HUDEP-2 (cell line): ENCODE measurements around the gene SPEM2.
"Not testable (repeated sequence)": the region's sequence is repeated elsewhere in the genome, so short reads cannot be mapped to it uniquely, and the experiment has no call there.

ENCODE experiments used
- DNase-seq, 76 experiments: peaks; one replicate each; lab custom pipeline; 2025; ENCODE audit not compliant: unreplicated experiment in 76 of 76; lab: John Stamatoyannopoulos, UW

The SPEM2 gene

DNA sequence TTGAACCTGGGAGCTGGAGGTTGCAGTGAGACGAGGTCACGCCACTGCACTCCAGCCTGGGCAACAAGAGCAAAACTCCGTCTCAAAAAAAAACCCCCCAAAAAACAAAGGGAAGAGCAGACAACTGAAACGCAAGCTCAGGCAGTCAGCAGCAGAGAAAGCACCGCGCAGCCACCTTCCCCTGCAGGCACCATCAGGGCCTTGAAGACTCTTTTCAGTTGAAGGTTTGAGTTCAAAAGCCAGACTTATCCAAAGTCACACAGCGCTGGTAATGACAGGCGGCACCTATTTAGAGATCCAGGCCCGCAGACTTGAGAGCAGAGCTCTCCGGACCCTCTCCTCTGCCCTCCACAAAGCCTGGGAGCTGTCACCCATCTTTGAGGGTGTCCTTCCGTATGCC is 42.9 kb downstream of the SPEM2 start:
- DNase-seq, result no peak

DNA sequence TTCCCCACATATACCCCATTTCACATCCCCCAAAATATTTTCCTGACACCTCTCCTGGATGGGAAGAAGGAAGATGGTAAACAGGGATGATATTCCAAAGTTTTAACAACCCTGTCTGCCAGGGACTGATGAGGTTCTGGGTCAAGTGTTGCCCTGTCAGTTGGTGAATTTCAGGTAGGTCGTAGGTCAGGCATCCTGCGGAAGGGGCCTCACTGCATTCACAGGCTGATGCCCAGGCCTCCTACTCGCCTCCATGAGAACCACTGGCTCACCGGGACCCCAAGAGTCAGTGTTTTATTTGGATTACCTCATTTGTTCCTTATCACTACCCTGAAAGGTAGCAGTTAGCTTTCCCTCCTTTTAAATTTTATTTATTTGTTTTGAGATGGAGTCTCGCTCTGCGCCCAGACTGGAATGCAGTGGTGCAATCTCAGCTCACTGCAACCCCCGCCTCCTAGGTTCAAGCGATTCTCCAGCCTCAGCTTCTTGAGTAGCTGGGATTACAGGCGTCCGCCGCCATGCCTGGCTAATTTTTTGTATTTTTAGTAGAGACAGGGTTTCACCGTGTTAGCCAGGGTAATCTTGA is 43.5 kb downstream of the SPEM2 start:
- DNase-seq, result no peak

DNA sequence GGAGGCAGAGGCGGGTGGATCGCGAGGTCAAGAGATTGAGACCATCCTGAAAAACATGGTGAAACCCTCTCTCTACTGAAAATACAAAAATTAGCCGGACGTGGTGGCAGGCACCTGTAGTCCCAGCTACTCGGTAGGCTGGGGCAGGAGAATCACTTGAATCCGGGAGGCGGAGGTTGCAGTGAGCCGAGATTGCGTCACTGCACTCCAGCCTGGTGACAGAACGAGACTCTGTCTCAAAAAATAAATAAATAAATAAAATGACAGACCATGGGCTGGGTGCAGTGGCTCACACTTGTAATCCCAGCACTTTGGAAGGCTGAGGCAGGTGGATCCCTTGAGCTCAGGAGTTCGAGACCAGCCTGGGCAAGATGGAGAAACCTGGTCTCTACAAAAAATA is 44.4 kb downstream of the SPEM2 start:
- not testable (repeated sequence) for DNase-seq

DNA sequence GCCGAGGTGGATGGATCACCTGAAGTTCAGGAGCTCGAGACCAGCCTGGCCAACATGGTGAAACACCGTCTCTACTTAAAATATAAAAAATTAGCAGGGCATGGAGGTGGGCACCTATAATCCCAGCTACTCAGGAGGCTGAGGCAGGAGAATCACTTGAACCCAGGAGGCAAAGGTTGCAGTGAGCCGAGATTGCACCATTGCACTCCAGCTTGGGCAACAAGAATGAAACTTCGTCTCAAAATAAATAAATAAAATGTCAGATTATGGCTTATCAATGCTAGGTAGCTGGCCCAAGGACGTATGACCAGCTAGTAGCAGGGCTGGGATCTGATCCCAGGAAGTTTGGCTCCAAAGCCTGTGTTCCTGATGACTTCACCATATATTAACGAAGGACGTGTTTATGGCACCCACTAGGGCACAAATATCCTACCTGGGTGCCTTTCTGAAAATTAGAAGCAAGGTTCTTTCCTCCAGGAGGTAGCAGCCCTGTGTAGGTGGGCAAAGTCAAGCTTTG is 45.1 kb downstream of the SPEM2 start:
- not testable (repeated sequence) for DNase-seq

DNA sequence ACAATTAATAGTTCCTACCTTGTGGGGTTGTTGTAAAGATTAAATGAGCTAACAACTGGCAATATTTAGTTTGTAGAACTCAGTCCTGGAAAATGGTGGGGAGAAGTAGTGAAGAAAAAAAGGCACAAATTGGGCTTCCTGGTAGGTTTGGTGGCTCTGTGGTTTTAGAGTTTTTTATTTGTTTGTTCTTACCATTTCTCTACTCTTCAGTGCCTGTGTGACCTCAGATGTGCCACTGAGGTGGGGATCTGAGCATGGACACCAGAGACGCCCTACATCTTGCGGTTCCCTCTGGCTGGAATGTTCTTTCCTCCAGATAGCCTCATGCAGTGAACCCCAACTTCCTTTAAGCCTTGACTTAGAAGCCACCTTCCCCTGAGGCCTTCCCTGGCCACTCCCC is 46.3 kb downstream of the SPEM2 start:
- DNase-seq, result no peak

DNA sequence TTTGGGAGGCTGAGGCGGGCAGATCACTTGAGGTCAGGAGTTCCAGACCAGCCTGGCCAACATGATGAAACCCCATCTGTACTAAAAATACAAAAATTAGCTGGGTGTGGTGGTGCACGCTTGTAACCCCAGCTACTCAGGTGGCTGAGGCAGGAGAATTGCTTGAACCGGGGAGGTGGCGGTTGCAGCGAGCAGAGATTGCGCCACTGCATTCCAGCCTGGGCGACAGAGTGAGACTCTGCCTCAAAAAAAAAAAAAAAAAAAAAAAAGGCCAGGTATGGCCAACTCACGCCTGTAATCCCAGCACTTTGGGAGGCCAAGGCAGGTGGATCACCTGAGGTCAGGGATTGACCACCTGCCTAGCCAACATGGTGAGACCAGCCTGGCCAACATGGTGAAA is 49.4 kb downstream of the SPEM2 start:
- DNase-seq, result not testable (repeated sequence)

DNA sequence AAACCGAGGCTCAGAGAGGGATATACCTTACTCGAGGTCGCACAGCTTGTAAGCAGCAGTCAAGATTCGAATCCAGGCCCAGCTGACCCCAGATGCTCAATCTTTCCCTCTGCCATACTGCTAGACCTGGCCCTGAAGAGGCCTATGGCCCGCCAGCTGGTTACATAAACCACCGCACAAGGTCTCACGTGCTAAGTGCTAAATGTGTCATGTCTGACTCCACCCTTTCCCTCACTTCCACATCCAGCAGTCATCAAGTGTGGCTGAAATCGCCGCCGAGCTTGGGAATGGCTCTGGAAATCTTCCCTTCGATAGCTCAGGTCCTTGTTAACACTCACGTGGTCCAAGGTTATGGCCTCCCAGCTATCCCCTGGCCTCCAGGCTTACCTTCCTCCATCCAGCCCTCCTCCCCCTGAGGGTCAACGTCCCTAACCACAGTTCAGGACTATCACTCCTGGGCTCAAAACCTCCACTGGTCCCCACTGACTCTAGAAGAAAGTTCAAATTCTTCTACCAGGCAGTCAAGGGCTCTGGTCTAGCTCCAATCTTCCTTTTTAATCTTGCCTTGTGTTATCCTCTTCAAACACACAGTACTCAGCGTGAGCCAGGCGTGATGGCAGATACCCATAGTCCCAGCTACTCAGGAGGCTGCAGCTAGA is 50.5 kb downstream of the SPEM2 start:
- peak in 66 of 76 experiments; percentile 31 to 83 (median 60) for DNase-seq

DNA sequence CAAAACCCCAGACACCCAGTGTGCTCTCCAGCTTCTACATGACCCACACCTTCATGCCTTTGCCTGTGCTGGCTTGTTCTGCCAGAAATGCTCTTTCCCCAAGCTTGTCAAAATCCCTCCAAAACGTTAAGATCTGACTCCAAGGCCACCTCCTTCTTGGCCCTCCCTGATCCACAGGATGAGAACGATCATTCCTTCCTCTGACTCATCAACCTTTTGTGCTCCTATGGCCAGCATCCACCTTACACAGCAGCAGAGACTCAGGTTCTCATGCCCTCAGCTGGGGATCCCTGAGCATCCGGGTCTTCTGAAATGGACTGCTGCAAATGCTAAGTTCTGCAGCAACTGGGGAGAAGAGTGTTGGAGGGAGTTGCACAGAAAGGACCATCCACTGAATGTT is 51.1 kb downstream of the SPEM2 start:
- peak in 4 of 76 experiments; percentile 31 to 45 (median 38) for DNase-seq

DNA sequence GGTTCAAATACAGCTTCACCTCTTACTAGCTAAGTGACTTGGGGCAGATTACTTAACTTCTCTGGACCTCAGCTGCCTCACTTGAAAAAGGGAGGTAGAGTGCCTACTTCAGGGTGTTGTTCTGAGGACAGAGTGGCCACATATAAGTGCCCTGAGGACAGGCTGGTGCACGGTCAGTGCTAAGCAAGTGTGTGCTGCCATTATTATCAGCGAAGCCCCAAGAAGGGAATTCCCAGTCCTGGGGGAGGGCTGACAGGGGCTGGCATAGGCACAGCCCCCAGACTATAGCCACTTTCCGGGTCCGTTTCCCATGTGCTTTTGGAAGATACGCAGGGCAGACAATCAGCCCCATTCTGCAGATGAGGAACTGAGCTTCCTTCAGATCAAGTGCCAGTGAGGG is 51.5 kb downstream of the SPEM2 start:
- DNase-seq, result no peak
